AG04450 (cell line): ENCODE results near the gene ACADL. TPM values are rescaled to one million over a fixed set of nuclear protein-coding genes. Genes with fewer than 3 reads are reported as not detected.

Experiments
- CTCF ChIA-PET: fragments of 300-600, 350-600 bp; formaldehyde crosslinking; extraction: SDS; loops from one replicate; lab custom pipeline; 2022; ENCODE audit warnings: antibody characterized with exemption, inconsistent platforms; lab: Charles Lee
- POLR2A ChIA-PET: fragments of 350-600 bp; formaldehyde crosslinking; extraction: SDS; loops from one replicate; lab custom pipeline; 2021; ENCODE audit warnings: antibody characterized with exemption, inconsistent platforms; lab: Yijun Ruan, JAX
- DNase-seq: peaks from one replicate; pipeline ENCODE4 v3.0.0-alpha.2; 2011; ENCODE audit warnings: low read depth, low spot score
- H3K27ac ChIP-seq: one replicate; pipeline ENCODE4 v1.5.1; 2012; ENCODE audit warnings: low read depth, low read length, control low read depth
- H3K27me3 ChIP-seq: one replicate; pipeline ENCODE4 v1.6.0; 2012; ENCODE audit warnings: low read length; ENCODE audit not compliant: control insufficient read depth, insufficient read depth
- H3K4me3 ChIP-seq: 2 replicates; pipeline ENCODE4 v1.5.1; 2011; ENCODE audit warnings: mild to moderate bottlenecking, low read depth, low read length, control low read depth
- H3K9me3 ChIP-seq: 2 replicates; pipeline ENCODE4 v1.5.1; 2012; ENCODE audit warnings: low read length; ENCODE audit not compliant: control insufficient read depth, insufficient read depth
- CTCF ChIP-seq: IDR thresholded peaks from 2 replicates; pipeline ENCODE4 v1.5.1; 2011; ENCODE audit warnings: low read depth, low read length, control low read depth, inconsistent platforms
- polyA plus RNA-seq: library from polyadenylated mRNA; depleted of rRNA; stranded (reverse); fragments of >200 nt; gene quantifications from 2 replicates; pipeline ENCODE4 v1.2.3, GENCODE V29; 2011

ACADL gene
- polyA plus RNA-seq, 1 experiment: not detected

- ChIA-PET POLR2A (no interaction called here), CTCF (interaction anchor here (0.5 to 5.7 kb wide), 39 partner anchors 9 to 864 kb away, joined by 3 to 121 read pairs (median 5); partner anchors contain the start of gene MAP2)
- no peak overlapping the region for H3K27ac ChIP-seq
- no peak for DNase-seq
- H3K9me3 ChIP-seq: no peaks in the 10 kb centered on the region
- no peak for TF ChIP-seq CTCF
- no peaks in the 10 kb centered on the region for H3K27me3 ChIP-seq
- H3K4me3 ChIP-seq: no peak overlapping the region
These were observed 26.9 kb downstream of the ACADL start for GRCh38 chr2:210198326-210198725.

- POLR2A ChIA-PET: interaction anchor here (0.6 kb wide), 1 partner anchor 20 kb away, joined by 9 read pairs; no protein-coding TSS in a partner anchor
- no peak for TF ChIP-seq CTCF
These were observed 27.5 kb downstream of the ACADL start for GRCh38 chr2:210197720-210198119.

GRCh38 chr2:210195101-210195852, 30.0 kb downstream of the ACADL start:
- ChIA-PET CTCF (interaction anchor here (0.5 to 5.7 kb wide), 44 partner anchors 9 to 1800 kb away, joined by 3 to 121 read pairs (median 4); partner anchors contain the start of gene KANSL1L), POLR2A (no interaction called here)
- TF ChIP-seq CTCF: peak; percentile 64
- DNase-seq: no peak
- Histone ChIP-seq H3K4me3 (peak overlapping the region; percentile 14; the same call in 1 of the 2 replicates), H3K27ac (no peak overlapping the region), H3K9me3 (no peaks in the 10 kb centered on the region), H3K27me3 (no peaks in the 10 kb centered on the region)

More at GRCh38 chr2:210197720-210198119, 27.5 kb downstream of the ACADL start:
- no peaks in the 10 kb centered on the region for H3K9me3 ChIP-seq
- CTCF ChIA-PET: interaction anchor here (1.3 to 5.7 kb wide), 10 partner anchors 10 to 773 kb away, joined by 3 to 121 read pairs (median 10); partner anchors contain the start of gene MAP2
- H3K4me3 ChIP-seq: no peak overlapping the region
- no peaks in the 10 kb centered on the region for H3K27me3 ChIP-seq
- no peak for DNase-seq
- no peak overlapping the region for H3K27ac ChIP-seq

- Histone ChIP-seq H3K9me3 (no peaks in the 10 kb centered on the region), H3K27me3 (peaks cover 4% of the 10 kb centered on the region), H3K4me3 (no peak overlapping the region), H3K27ac (no peak overlapping the region)
- ChIA-PET CTCF (interaction anchor here (0.8 to 1.4 kb wide), 3 partner anchors 9 to 213 kb away, joined by 3 to 4 read pairs (median 3); no protein-coding TSS in a partner anchor), POLR2A (no interaction called here)
- no peak for DNase-seq
- TF ChIP-seq CTCF: no peak
These were observed 34.9 kb downstream of the ACADL start for GRCh38 chr2:210190345-210190744.
